Measurements from ENCODE around the gene SWAP70.
A peak's percentile ranks its signal among the peaks of the same experiment; 100 is the strongest.

Gene SWAP70

GRCh38 chr11:9753021-9753420 lies 89.1 kb downstream of the SWAP70 start:
- no peak for DNase-seq (ENCODE audit: low read depth, low spot score)

- no peak for DNase-seq (ENCODE audit: low read depth, low spot score)
Measured at GRCh38 chr11:9754010-9754471, 90.2 kb downstream of the SWAP70 start.

GRCh38 chr11:9755561-9756185 lies 91.8 kb downstream of the SWAP70 start:
- DNase-seq (ENCODE audit: low read depth, low spot score) = no peak

- DNase-seq (ENCODE audit: low read depth, low spot score) = peak; percentile 72
Measured at GRCh38 chr11:9756461-9756860, 92.6 kb downstream of the SWAP70 start.

GRCh38 chr11:9756878-9757277 lies 93.0 kb downstream of the SWAP70 start:
- DNase-seq (ENCODE audit: low read depth, low spot score) = no peak

- DNase-seq (ENCODE audit: low read depth, low spot score) = peak; percentile 88
Measured at GRCh38 chr11:9757809-9758636, 94.1 kb downstream of the SWAP70 start.

- DNase-seq (ENCODE audit: low read depth, low spot score) = peak; percentile 91
Measured at GRCh38 chr11:9758637-9759518, 95.0 kb downstream of the SWAP70 start.

GRCh38 chr11:9759519-9760192 lies 95.8 kb downstream of the SWAP70 start:
- no peak for DNase-seq (ENCODE audit: low read depth, low spot score)

GRCh38 chr11:9760193-9760575 lies 96.3 kb downstream of the SWAP70 start:
- no peak for DNase-seq (ENCODE audit: low read depth, low spot score)

- DNase-seq (ENCODE audit: low read depth, low spot score) = no peak
Measured at GRCh38 chr11:9761441-9761945, 97.6 kb downstream of the SWAP70 start.

- no peak for DNase-seq (ENCODE audit: low read depth, low spot score)
Measured at GRCh38 chr11:9762531-9762930, 98.7 kb downstream of the SWAP70 start.

GRCh38 chr11:9763301-9763700 lies 99.4 kb downstream of the SWAP70 start:
- DNase-seq (ENCODE audit: low read depth, low spot score) = no peak

GRCh38 chr11:9765320-9766101 lies 101.6 kb downstream of the SWAP70 start:
- peak; percentile 97 for DNase-seq (ENCODE audit: low read depth, low spot score)

GRCh38 chr11:9769621-9770020 lies 105.7 kb downstream of the SWAP70 start:
- no peak for DNase-seq (ENCODE audit: low read depth, low spot score)

- DNase-seq (ENCODE audit: low read depth, low spot score) = no peak
Measured at GRCh38 chr11:9771071-9771511, 107.2 kb downstream of the SWAP70 start.

- no peak for DNase-seq (ENCODE audit: low read depth, low spot score)
Measured at GRCh38 chr11:9772218-9772617, 108.3 kb downstream of the SWAP70 start.

- DNase-seq (ENCODE audit: low read depth, low spot score) = no peak
Measured at GRCh38 chr11:9773524-9773923, 109.6 kb downstream of the SWAP70 start.

- DNase-seq (ENCODE audit: low read depth, low spot score) = no peak
Measured at GRCh38 chr11:9774109-9774508, 110.2 kb downstream of the SWAP70 start.

- peak; percentile 49 for DNase-seq (ENCODE audit: low read depth, low spot score)
Measured at GRCh38 chr11:9774591-9775397, 110.9 kb downstream of the SWAP70 start.

- peak; percentile 79 for DNase-seq (ENCODE audit: low read depth, low spot score)
Measured at GRCh38 chr11:9775398-9775779, 111.5 kb downstream of the SWAP70 start.

All from ELF-1 (cell line).